T47D (cell line): ENCODE measurements around the gene TMEM81.

Experiments used
- DNase-seq, 2 experiments: peaks; one replicate each; pipeline versions ENCODE4 v3.0.0 to v3.0.0-alpha.2; 2011 to 2012; ENCODE audit warnings: low read depth in 1 of 2, low spot score in 1 of 2
- JUND ChIP-seq: IDR thresholded peaks from 2 replicates; pipeline ENCODE4 v1.6.1; 2012; ENCODE audit warnings: low read depth
- in situ Hi-C: cut with HindIII; loops from 2 replicates; pipeline ENCODE4 v1.10.0; 2016; ENCODE audit warnings: low sequenced_read_pairs, low pct_unique_long_range_greater_than_20kb

Gene TMEM81

DNA sequence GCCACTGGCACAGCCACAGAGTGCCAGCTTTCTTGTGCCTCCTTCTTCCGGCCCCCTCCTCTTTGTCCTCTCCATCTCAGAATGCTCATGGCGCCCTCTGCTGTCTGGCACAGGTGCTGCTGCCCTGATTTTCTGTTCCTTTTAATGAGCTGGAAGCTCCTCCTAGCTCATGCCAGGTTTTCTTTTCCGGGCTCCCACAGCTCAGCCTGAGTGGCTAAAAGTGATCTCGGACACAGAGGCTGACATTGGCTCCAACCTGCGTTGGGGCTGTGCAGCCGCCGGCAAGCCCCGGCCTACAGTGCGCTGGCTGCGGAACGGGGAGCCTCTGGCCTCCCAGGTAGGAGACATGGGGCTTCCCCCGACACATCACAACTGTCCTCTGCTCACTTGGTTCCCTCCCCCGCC is 22.6 kb downstream of the TMEM81 start:
- TF ChIP-seq JUND, result no peak
- peak; percentile 86 to 92 for DNase-seq
- in situ Hi-C loops, result no loop called here

GRCh38 chr1:205061227-205061626 is 23.0 kb downstream of the TMEM81 start:
- DNase-seq, result no peak
- in situ Hi-C loops, result no loop called here

GRCh38 chr1:205060746-205061145 is 23.5 kb downstream of the TMEM81 start:
- in situ Hi-C loops, result no loop called here
- no peak for DNase-seq
- TF ChIP-seq JUND, result no peak

More at GRCh38 chr1:205061227-205061626, 23.0 kb downstream of the TMEM81 start:
- no peak for TF ChIP-seq JUND

DNA sequence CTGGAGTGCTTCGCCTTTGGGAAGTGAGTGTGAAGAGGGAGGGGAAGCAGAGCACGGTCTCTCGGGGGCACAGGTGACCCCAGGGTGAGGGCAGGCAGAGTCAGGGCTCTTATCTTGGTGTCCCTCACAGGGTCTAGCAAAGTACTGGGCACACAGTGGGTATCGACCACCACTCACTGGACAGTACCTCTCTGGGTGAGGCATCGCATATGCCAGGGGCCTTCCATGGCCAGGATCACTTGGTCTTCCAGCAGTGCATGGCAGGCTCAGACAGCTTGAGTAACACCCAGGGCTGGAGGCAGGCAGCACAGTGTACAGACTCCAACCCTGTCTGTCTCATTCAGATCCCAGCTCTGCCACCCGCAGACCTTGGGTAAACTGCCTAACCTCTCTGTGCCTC is 24.6 kb downstream of the TMEM81 start:
- in situ Hi-C loops, result no loop called here
- TF ChIP-seq JUND, result no peak
- DNase-seq, result no peak

- no peak for TF ChIP-seq JUND
- in situ Hi-C loops, result no loop called here
- no peak for DNase-seq
Measured at GRCh38 chr1:205058853-205059252, 25.4 kb downstream of the TMEM81 start.

GRCh38 chr1:205057808-205058575 is 26.3 kb downstream of the TMEM81 start:
- in situ Hi-C loops, result no loop called here
- DNase-seq, result no peak
- TF ChIP-seq JUND, result no peak

DNA sequence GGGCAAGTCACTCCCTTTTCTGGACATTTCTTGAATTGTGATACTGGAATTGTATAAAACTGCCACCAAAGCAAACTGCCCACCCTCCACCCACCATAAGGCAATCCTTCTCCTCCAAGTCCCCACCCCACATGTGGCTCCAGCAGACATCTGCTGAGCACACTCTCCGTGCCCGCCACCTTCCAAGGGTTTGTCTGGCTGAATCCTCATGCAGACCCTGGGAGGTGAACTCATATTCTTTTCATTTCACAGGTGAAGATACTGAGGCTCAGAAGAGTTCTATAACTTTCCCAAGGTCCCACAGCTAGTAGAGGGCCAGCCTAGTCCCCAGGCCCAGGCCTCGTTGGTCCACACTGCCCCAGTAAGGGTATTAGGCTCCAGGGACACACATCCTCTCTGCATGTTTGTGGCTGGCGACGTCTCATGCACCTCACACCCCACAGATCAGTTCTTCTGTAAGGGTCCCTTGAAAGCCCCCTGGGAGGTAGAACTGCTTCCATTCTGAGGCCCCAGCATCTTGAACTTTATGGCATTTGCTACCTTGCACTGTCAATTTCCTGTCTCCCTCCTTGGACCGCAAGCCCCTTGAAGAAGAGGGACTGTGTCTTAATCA is 27.2 kb downstream of the TMEM81 start:
- in situ Hi-C loops, result no loop called here
- TF ChIP-seq JUND, result no peak
- no peak for DNase-seq

GRCh38 chr1:205056188-205056611 is 28.1 kb downstream of the TMEM81 start:
- no peak for DNase-seq
- in situ Hi-C loops, result no loop called here
- no peak for TF ChIP-seq JUND

GRCh38 chr1:205054013-205054412 is 30.2 kb downstream of the TMEM81 start:
- no peak for TF ChIP-seq JUND
- DNase-seq, result no peak
- in situ Hi-C loops, result no loop called here

DNA sequence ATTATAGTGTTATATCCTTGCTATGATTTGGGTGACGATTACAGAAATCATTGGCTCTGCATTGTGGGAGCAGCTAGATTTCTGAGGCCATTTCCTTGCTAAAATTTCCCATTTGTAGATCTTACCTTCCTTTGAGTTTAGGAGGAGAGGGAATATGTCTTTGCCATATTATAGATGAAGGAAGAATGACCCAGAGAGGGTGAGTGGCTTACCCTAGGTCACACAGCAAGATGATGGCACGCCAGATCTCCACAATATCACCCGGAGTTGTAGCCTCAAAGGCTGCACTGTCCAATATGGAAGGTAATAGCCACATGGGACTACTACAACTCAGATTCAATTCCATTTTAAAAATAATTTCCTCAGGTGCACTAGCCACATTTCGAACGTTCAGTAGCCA is 31.0 kb downstream of the TMEM81 start:
- TF ChIP-seq JUND, result no peak
- in situ Hi-C loops, result no loop called here
- DNase-seq, result no peak

- no peak for DNase-seq
- TF ChIP-seq JUND, result no peak
- in situ Hi-C loops, result no loop called here
Measured at GRCh38 chr1:205052690-205053089, 31.6 kb downstream of the TMEM81 start.

DNA sequence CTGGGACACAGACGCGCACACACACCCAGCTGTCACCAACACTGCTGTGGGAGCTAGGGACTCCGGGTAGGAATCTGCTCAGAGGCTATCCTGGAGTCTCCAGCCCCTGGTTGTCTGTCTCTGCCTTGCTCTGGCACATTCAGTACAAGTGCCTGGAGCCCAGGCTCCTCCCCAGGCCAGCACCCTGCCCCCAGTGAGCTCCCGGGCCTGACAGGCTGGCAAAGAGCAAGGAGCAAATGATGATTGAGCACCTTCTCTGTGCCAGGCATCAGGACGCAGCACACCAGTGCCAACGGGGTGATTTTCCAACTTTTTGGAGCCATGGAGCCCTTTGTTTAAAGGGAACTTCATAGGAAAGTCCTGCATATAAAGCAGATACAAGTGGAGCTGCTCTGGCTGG is 34.8 kb downstream of the TMEM81 start:
- no peak for TF ChIP-seq JUND
- in situ Hi-C loops, result no loop called here

DNA sequence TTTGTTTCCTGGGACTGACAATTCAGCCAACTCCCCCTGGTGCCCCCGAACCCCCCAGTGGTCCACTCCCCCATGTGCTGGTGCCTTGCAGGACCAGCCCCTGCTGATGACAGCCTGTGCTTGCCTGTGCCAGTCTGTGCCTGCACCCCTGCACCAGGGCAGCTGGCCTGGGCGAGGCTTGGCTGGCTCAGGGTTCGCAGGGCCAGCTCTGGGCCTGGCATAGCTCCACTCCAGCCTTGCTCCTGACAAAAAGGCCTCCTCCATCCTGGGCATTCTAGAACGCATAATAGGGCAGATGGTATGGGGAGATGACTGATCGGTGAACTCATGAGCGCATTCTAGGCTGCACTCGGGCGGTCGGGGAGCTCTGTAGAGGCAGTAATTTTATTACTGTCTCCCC is 35.9 kb downstream of the TMEM81 start:
- no peak for DNase-seq
- no peak for TF ChIP-seq JUND
- in situ Hi-C loops, result no loop called here

More for the DNA sequence above, 34.8 kb downstream of the TMEM81 start:
- DNase-seq, result no peak
